Naive thymus-derived CD8-positive, alpha-beta T cell (primary cell): ENCODE data around the gene LYAR. TPM values are rescaled to one million over a fixed set of nuclear protein-coding genes. Genes with fewer than 3 reads are reported as not detected.
"Not testable (repeated sequence)": the region's sequence is repeated elsewhere in the genome, so short reads cannot be mapped to it uniquely, and the experiment has no call there.

Experiments
- ATAC-seq, 2 donors: fragments of 150-1000 bp; cut with Tn5 transposase in 1 of 2; sonication (Bioruptor Pico), chemical (Tn5 transposase) in 1 of 2; 1 replicate in 1 of 2; 2 replicates in 1 of 2; pipeline ENCODE4 v1.10.0; 2021; ENCODE audit warnings: mild to moderate bottlenecking in 2 of 2, moderate library complexity in 2 of 2
- POLR2A ChIA-PET: fragments of 350-600 bp; sonication (Branson Sonifier 250); formaldehyde crosslinking; loops from one replicate; lab custom pipeline; 2021; ENCODE audit warnings: antibody characterized with exemption; lab: Charles Lee
- DNase-seq, 10 donors: peaks; one replicate each; pipeline versions ENCODE4 v3.0.0 to v3.0.0-alpha.2; 2020 to 2022
- H3K27ac Mint-ChIP-seq, 10 donors: one replicate each; pipeline ENCODE4 v1.8.0; 2020 to 2022; ENCODE audit warnings: mild to moderate bottlenecking in 10 of 10, mixed read lengths in 10 of 10, moderate library complexity in 4 of 10, inconsistent platforms in 1 of 10
- H3K27me3 Mint-ChIP-seq, 5 donors: one replicate each; pipeline ENCODE4 v1.8.0; 2021 to 2022; ENCODE audit warnings: mixed read lengths in 5 of 5
- H3K36me3 Mint-ChIP-seq, 3 donors: one replicate each; pipeline ENCODE4 v1.8.0; 2020 to 2022; ENCODE audit warnings: mixed read lengths in 3 of 3, mild to moderate bottlenecking in 2 of 3, inconsistent platforms in 1 of 3
- H3K4me1 Mint-ChIP-seq, 4 donors: one replicate each; pipeline ENCODE4 v1.8.0; 2021 to 2022; ENCODE audit warnings: mixed read lengths in 4 of 4
- H3K4me3 Mint-ChIP-seq, 10 donors: one replicate each; pipeline ENCODE4 v1.8.0; 2020 to 2022; ENCODE audit warnings: mild to moderate bottlenecking in 10 of 10, mixed read lengths in 10 of 10, moderate library complexity in 6 of 10, inconsistent platforms in 1 of 10
- H3K9me3 Mint-ChIP-seq, 9 donors: one replicate each; pipeline ENCODE4 v1.8.0; 2020 to 2022; ENCODE audit warnings: mixed read lengths in 9 of 9, mild to moderate bottlenecking in 3 of 9, inconsistent platforms in 1 of 9, moderate library complexity in 1 of 9
- polyA plus RNA-seq, 3 donors: library from polyadenylated mRNA; unstranded; fragments of 300-500 nt; fragmentation: Illumina TruSeq; gene quantifications; one replicate each; pipeline ENCODE4 v1.2.3, GENCODE V29; 2021
- total RNA-seq, 8 experiments: library from RNA in 2 of 8; stranded (reverse) in 2 of 8; gene quantifications; one replicate each; pipeline ENCODE4 v1.2.3 and lab custom pipeline; 2021 to 2026

LYAR gene
- total and polyA plus RNA-seq, 5 experiments from 2014 or later = 32.2 to 65.8 (median 35.7) TPM

- DNase-seq (no peak), ATAC-seq (no peak)
- H3K36me3 Mint-ChIP-seq = peaks cover 0 to 92% (median 35%) of the 10 kb centered on the region in 3 donors
- peak overlapping the region in 1 of 10 donors; percentile 51 for H3K4me3 Mint-ChIP-seq
- H3K9me3 Mint-ChIP-seq = no peaks in the 10 kb centered on the region
- peaks cover 0 to 6% (median 1%) of the 10 kb centered on the region in 4 donors for H3K4me1 Mint-ChIP-seq
- peak overlapping the region in 2 of 10 donors; percentile 68 to 76 for H3K27ac Mint-ChIP-seq
- POLR2A ChIA-PET = no interaction called here
- H3K27me3 Mint-ChIP-seq = no peaks in the 10 kb centered on the region
These were observed 12.4 kb downstream of the LYAR start for GRCh38 chr4:4277531-4277930.

DNA sequence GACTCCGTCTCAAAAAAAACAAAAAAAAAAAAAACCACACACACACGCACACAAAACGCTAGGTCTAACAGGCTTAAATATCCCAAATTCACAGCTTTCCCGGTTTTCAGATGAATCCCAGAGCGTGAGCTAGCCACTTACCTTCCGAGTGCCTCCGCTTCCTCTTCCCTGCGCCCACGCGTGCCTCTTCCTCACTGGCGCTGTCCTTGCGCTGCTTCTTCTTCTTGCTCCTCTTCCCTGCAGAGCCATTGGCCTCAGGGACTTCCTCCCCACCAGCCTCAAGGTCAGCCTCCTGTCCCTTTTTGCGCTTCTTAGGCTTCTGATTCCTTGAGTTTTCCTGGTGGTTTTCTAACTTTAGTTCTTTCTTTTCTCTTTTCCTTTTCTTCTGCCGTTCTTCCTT lies 15.7 kb downstream of the LYAR start:
- POLR2A ChIA-PET = no interaction called here
- Mint-ChIP-seq H3K9me3 (no peaks in the 10 kb centered on the region), H3K27me3 (no peaks in the 10 kb centered on the region), H3K36me3 (peaks cover 0 to 83% (median 28%) of the 10 kb centered on the region in 3 donors), H3K27ac (peak overlapping the region in 7 of 10 donors; percentile 41 to 85 (median 57)), H3K4me1 (peaks cover 1 to 28% (median 10%) of the 10 kb centered on the region in 4 donors), H3K4me3 (no peak overlapping the region)
- ATAC-seq (no peak), DNase-seq (no peak)

DNA sequence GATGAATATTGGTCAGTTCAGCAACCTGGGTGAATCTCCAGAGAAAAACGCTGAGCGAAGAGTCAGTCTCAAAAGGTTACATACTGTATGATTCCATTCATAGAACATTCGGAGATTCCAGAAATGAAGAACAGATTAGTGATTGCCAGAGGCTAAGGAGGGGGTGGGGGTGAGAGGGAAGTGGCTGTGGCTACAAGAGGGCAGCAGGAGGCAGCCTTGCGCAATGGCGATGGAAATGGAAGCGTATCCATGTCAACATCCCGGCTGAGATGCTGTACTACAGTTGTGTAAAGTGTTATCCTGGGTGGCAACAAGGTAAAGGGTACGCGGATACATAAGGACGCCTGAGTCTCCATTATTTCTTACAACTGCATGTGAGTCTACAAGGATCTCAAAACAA lies 18.0 kb downstream of the LYAR start:
- DNase-seq (no peak), ATAC-seq (no peak)
- peaks cover 4 to 39% (median 14%) of the 10 kb centered on the region in 4 donors for H3K4me1 Mint-ChIP-seq
- peaks cover 0 to 79% (median 27%) of the 10 kb centered on the region in 3 donors for H3K36me3 Mint-ChIP-seq
- H3K27me3 Mint-ChIP-seq = no peaks in the 10 kb centered on the region
- H3K4me3 Mint-ChIP-seq = no peak overlapping the region
- no peaks in the 10 kb centered on the region for H3K9me3 Mint-ChIP-seq
- H3K27ac Mint-ChIP-seq = peak overlapping the region in 4 of 10 donors; percentile 20 to 93 (median 51)
- POLR2A ChIA-PET = interaction anchor here (0.7 kb wide), 1 partner anchor 9 kb away, joined by 3 read pairs; no protein-coding TSS in a partner anchor

DNA sequence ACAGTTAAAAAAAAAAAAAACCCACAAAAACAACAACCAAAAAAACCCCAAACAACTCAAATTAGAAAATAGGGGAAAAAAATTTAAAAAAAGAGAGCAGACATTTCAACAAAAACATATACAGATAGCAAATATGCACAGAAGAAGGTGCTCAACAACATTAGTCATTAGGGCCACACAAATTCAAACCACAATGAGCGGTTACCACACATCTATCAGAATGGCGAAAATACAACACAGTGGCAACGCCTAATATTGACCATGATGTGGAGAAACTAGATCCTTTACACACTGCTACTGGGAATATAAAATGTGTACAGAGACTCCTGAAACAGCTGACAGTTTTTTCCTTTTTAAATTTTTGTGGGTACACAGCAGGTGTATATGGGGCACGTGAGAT lies 19.4 kb downstream of the LYAR start:
- peaks cover 0 to 70% (median 27%) of the 10 kb centered on the region in 3 donors for H3K36me3 Mint-ChIP-seq
- peak overlapping the region in 9 of 10 donors; percentile 34 to 97 (median 82) for H3K27ac Mint-ChIP-seq
- POLR2A ChIA-PET = interaction anchor here (1.0 kb wide), 1 partner anchor 79 kb away, joined by 3 read pairs; no protein-coding TSS in a partner anchor
- no peaks in the 10 kb centered on the region for H3K9me3 Mint-ChIP-seq
- DNase-seq = no peak
- H3K4me3 Mint-ChIP-seq = peak overlapping the region in 4 of 10 donors; percentile 27 to 85 (median 58)
- no peaks in the 10 kb centered on the region for H3K27me3 Mint-ChIP-seq
- peaks cover 4 to 47% (median 15%) of the 10 kb centered on the region in 4 donors for H3K4me1 Mint-ChIP-seq
- ATAC-seq = no peak

DNA sequence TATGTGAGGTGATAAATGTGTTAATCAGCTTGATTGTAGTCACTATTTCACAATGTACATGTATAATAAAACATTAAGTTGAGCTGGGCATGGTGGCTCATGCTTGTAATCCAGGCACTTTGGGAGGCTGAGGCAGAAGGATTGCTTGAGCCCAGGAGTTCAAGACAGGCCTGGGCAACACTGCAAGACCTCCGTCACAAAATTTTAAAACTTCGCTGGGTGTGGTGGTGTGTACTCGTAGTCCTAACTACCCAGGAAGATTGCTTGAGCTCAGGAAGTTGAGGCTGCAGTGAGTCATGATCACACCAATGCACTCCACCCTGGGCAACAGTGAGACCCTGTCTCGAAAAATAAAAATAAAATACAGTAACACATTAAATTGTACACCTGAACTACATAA lies 20.1 kb downstream of the LYAR start:
- POLR2A ChIA-PET = interaction anchor here (0.7 to 1.0 kb wide), 2 partner anchors 13 to 79 kb away, joined by 3 to 5 read pairs; no protein-coding TSS in a partner anchor

DNA sequence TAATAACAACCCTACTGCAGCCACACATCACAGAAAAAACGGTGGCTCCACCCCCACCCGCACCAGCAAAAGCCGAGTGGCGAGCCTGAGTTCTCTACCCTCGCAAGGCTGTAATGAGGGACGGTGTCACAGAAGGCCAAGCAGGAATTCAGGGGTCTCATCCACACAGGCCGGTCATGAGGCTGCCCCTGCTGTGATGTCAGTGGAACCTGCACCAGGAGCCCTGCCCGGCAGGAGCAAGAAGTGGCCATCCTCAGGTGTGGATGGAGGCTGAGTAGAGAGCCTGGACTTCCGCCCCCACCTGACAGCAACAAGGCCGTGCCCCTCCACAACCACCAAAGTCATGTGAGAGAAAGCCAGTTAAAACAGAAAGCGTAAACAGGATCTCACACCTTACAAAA lies 20.6 kb downstream of the LYAR start:
- H3K9me3 Mint-ChIP-seq = no peaks in the 10 kb centered on the region
- H3K36me3 Mint-ChIP-seq = peaks cover 0 to 59% (median 19%) of the 10 kb centered on the region in 3 donors
- peaks cover 4 to 50% (median 15%) of the 10 kb centered on the region in 4 donors for H3K4me1 Mint-ChIP-seq
- H3K4me3 Mint-ChIP-seq = peak overlapping the region in 8 of 10 donors; percentile 22 to 85 (median 55)
- ATAC-seq (peak; percentile 66 to 72), DNase-seq (peak in 3 of 10 donors; percentile 25 to 51 (median 37))
- H3K27ac Mint-ChIP-seq = peak overlapping the region; percentile 9 to 97 (median 92)
- no peaks in the 10 kb centered on the region for H3K27me3 Mint-ChIP-seq
- POLR2A ChIA-PET = interaction anchor here (0.7 to 1.0 kb wide), 2 partner anchors 13 to 80 kb away, joined by 3 to 5 read pairs; no protein-coding TSS in a partner anchor

More for the DNA sequence above, 20.1 kb downstream of the LYAR start:
- H3K4me1 Mint-ChIP-seq = peaks cover 4 to 48% (median 15%) of the 10 kb centered on the region in 4 donors
- peaks cover 0 to 64% (median 22%) of the 10 kb centered on the region in 3 donors for H3K36me3 Mint-ChIP-seq
- peak; percentile 70 to 74 for ATAC-seq
- no peaks in the 10 kb centered on the region for H3K27me3 Mint-ChIP-seq
- no peaks in the 10 kb centered on the region for H3K9me3 Mint-ChIP-seq
- peak overlapping the region; percentile 60 to 97 (median 92) for H3K27ac Mint-ChIP-seq
- peak overlapping the region in 6 of 10 donors; percentile 41 to 85 (median 60) for H3K4me3 Mint-ChIP-seq
- DNase-seq = peak in 3 of 10 donors; percentile 22 to 23 (median 22)

DNA sequence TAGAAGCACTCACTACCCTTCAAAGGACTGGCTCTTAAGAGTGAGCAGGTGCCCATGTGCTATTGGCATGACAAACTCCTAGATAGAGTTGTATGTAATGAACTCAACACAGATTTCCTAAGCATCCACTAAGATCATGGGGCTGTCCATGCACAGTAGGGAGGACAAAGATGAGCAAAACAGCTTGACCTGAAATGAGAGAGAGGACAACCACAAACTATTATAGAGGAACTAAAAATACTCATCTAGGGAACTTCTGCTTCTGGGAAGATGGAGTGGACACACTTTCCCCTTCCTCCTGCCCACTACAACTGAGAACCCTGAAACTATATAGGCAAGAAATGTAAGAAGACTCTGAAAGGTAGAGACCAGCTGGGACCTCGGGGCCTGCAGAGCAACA lies 21.2 kb downstream of the LYAR start:
- Mint-ChIP-seq H3K36me3 (peaks cover 0 to 53% (median 17%) of the 10 kb centered on the region in 3 donors), H3K4me3 (peak overlapping the region in 9 of 10 donors; percentile 10 to 85 (median 50)), H3K27me3 (no peaks in the 10 kb centered on the region), H3K9me3 (no peaks in the 10 kb centered on the region), H3K27ac (peak overlapping the region; percentile 3 to 97 (median 92)), H3K4me1 (peaks cover 4 to 50% (median 15%) of the 10 kb centered on the region in 4 donors)
- DNase-seq (no peak), ATAC-seq (peak in 1 of 2 donors; percentile 9)
- POLR2A ChIA-PET = no interaction called here

GRCh38 chr4:4267981-4268380 lies 22.0 kb downstream of the LYAR start:
- peak overlapping the region in 6 of 10 donors; percentile 17 to 93 (median 72) for H3K27ac Mint-ChIP-seq
- ATAC-seq (no peak), DNase-seq (no peak)
- H3K4me1 Mint-ChIP-seq = peaks cover 4 to 50% (median 15%) of the 10 kb centered on the region in 4 donors
- H3K27me3 Mint-ChIP-seq = no peaks in the 10 kb centered on the region
- peaks cover 0 to 46% (median 14%) of the 10 kb centered on the region in 3 donors for H3K36me3 Mint-ChIP-seq
- H3K4me3 Mint-ChIP-seq = peak overlapping the region in 1 of 10 donors; percentile 53
- no peaks in the 10 kb centered on the region for H3K9me3 Mint-ChIP-seq
- POLR2A ChIA-PET = no interaction called here

GRCh38 chr4:4260185-4260751 lies 29.7 kb downstream of the LYAR start:
- no peaks in the 10 kb centered on the region for H3K9me3 Mint-ChIP-seq
- no peaks in the 10 kb centered on the region for H3K27me3 Mint-ChIP-seq
- no peak overlapping the region for H3K4me3 Mint-ChIP-seq
- peaks cover 0 to 8% (median 3%) of the 10 kb centered on the region in 4 donors for H3K4me1 Mint-ChIP-seq
- ATAC-seq = peak; percentile 100
- POLR2A ChIA-PET = interaction anchor here (1.0 to 2.1 kb wide), 7 partner anchors 12 to 171 kb away, joined by 3 to 12 read pairs (median 6); partner anchors contain the start of genes LYAR, NSG1, TMEM128 and ZBTB49
- H3K27ac Mint-ChIP-seq = peak overlapping the region in 5 of 10 donors; percentile 18 to 83 (median 60)
- peak in 5 of 10 donors; percentile 12 to 67 (median 32) for DNase-seq
- no peaks in the 10 kb centered on the region for H3K36me3 Mint-ChIP-seq

- ATAC-seq = no peak
- Mint-ChIP-seq H3K9me3 (no peaks in the 10 kb centered on the region), H3K4me1 (peaks cover 0 to 6% (median 2%) of the 10 kb centered on the region in 4 donors), H3K27me3 (no peaks in the 10 kb centered on the region), H3K4me3 (no peak overlapping the region), H3K27ac (peak overlapping the region in 2 of 10 donors; percentile 78 to 83), H3K36me3 (no peaks in the 10 kb centered on the region)
- POLR2A ChIA-PET = interaction anchor here (1.0 to 2.1 kb wide), 7 partner anchors 11 to 172 kb away, joined by 3 to 12 read pairs (median 6); partner anchors contain the start of genes LYAR, NSG1, TMEM128 and ZBTB49
- no peak for DNase-seq
These were observed 30.4 kb downstream of the LYAR start for GRCh38 chr4:4259484-4260100.

DNA sequence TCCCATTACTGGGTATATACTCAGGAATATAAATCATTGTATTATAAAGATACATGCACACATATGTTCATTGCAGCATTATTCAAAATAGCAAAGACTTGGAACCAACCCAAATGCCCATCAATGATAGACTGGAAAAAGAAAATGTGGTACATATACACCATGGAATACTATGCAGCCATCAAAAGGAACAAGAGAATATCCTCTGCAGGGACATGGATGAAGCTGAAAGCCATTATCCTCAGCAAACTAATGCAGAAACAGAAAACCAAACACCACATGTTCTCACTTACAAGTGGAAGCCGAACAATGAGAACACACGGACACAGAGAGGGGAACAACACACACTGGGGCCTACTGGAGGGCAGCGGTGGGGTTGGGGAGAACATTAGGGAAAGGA lies 32.2 kb downstream of the LYAR start:
- H3K4me3 Mint-ChIP-seq, DNase-seq, POLR2A ChIA-PET, ATAC-seq, H3K4me1 Mint-ChIP-seq, H3K27ac Mint-ChIP-seq, H3K36me3 Mint-ChIP-seq, H3K27me3 Mint-ChIP-seq, H3K9me3 Mint-ChIP-seq: not testable (repeated sequence)

GRCh38 chr4:4256799-4257198 lies 33.2 kb downstream of the LYAR start:
- Mint-ChIP-seq H3K27me3 (peaks cover 0 to 3% (median 0%) of the 10 kb centered on the region in 5 donors), H3K27ac (no peak overlapping the region), H3K9me3 (no peaks in the 10 kb centered on the region), H3K36me3 (no peaks in the 10 kb centered on the region), H3K4me3 (no peak overlapping the region), H3K4me1 (peaks cover 0 to 9% (median 3%) of the 10 kb centered on the region in 4 donors)
- no peak for ATAC-seq
- DNase-seq = no peak
- POLR2A ChIA-PET = interaction anchor here (0.6 to 1.6 kb wide), 2 partner anchors 9 to 13 kb away, joined by 5 read pairs; partner anchors contain the start of gene TMEM128
